Measurements from ENCODE around the gene GPHB5.
"Not testable (repeated sequence)": the region's sequence is repeated elsewhere in the genome, so short reads cannot be mapped to it uniquely, and the experiment has no call there.

Gene GPHB5, protein sequence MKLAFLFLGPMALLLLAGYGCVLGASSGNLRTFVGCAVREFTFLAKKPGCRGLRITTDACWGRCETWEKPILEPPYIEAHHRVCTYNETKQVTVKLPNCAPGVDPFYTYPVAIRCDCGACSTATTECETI
- 0 reads per million in 2 donors for total RNA-seq

DNA sequence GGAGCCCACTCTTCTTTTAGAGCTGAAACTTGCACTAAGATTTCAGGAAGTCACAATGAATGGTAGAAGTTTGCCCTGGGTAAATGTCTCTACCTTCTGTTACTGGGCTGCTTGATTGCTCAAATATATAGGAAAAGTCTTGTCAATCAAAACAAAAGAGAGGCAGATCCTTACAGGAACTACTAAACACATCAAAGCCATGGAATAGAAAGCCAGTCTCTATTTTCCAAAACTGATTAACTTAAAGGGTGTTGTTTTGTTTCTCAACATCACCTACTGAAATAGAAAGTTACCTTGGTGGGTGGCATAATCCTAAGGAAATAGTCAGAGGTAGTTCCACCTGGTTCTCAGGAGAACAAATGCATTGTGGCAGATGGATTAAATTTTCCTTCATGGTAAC is at the start of gene GPHB5:
TSS of gene GPHB5 (minus strand) at position 101 of the 400 bp plus-strand sequence. CDS start 1,086 bp downstream, outside the sequence.
- no peak for DNase-seq

DNA sequence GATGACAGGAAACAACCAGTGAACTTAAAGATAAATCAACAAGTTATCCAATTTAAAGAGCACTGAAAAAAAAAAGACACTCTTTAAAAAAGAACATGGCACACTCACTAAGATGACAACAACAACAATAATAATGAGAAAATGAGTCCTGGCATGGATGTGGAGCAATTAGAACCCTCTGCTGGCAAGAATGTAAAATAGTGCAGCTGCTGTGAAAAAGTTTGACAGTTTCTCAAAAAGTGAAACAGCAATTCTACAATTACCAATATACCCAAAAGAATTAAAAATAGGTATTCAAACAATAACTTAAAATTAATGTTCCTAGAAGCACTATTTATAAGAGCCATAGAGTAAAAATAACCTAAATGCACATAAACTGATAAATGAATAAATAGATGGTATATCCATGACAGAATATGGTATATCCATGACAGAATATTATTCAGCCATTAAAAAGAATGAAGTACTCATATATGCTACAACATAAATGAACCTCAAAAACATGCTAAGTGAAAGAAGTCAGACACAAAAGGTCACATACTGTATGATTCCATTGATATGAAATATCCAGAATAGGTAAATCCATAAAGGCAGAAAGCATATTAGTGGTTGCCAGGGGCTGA is 49.1 kb upstream of the GPHB5 start:
- no peak for DNase-seq

DNA sequence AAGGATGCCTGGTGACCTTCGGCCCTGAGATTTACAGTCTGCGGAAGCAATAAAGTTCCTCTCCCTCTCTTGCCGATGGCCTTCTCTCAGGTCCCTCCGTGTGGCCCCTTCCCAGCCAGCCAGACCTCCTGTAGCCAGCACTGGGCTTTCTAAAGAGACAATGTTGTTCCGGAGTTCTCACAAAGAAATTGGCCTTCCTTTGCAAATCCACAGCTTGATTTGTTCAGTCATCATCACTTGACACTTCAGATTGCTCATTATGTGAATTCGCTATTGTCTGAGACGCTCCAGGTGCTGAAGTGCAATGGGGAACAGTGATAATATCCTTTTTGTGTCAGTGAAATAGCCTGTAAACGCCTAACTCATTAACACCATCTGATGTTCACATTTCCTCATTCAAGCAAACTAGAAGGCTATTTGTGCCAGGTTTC is 43.7 kb upstream of the GPHB5 start:
- no peak for DNase-seq

DNA sequence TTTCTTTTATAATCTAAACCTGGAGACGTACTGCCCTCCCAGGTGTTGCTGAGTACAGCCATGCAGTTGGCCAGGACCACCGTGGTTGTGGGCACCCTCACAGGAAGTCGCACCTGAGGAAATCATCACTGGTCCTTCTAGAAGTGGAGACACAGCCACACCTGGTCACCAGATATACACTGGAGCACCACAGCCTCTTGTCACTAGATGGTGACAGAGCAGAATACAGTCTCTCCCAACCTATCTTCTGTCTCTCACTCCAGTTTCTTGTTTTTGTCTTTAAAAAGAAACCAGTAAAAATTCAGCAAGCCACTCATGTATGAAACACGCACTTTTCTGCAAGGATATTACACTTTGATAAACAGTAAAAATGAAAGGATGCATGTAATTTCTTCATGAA is 43.1 kb upstream of the GPHB5 start:
- no peak for DNase-seq

DNA sequence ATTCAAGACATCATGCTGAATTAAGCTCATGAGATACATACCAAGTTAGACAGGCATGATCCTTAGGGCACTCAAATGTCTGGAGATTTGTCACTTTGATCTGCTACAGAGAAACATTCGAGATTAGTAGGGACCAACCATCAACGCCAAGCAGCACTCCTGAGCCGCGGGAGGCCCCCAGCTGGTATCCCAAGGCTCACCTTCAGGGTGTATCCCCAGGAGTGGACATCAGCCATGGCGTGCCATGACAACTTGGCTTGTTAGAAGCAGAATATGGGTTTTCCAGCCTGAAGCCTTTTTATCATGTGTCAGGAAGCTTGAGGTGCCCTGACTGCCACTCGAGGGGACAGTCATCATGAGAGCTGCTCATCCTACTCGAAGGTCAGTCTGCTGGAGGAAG is 39.1 kb upstream of the GPHB5 start:
- no peak for DNase-seq

DNA sequence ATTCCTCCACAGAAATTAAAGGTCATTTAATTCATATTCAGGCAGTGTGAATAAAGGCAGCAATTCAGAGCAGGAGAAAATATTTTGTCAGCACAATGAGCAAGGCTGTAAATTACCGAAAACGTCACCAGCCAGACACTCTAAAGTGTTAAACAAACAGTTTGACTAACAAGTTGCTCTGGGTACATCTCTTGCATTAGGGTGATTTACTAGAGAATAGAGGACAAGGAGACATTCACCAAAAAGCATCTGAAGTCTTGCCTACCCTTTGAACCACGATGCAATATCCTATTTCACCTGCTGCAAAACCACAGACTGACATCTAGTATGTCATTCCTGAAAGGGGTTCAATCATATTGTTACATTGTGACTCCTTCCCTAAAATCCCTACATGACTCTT is 27.1 kb upstream of the GPHB5 start:
- no peak for DNase-seq

DNA sequence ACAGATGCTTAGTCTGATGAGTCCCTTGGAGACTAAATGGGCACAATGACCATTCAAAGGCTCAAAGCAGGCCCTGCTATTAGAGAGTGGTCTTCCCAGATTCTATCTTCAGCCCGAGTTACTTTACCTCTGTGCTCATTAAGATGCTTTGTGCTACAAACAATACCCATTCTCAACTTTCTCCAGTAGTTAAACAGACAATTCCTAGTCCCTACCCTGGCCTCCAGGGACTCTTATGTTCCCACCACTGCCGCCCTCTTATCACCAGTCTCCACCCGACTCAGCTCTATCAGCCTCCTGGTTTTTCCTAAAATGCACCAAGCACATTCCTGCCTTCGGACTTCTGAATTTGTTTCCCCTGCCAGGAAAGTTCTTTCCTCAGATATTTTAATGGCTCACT is 25.6 kb upstream of the GPHB5 start:
- DNase-seq, result no peak

DNA sequence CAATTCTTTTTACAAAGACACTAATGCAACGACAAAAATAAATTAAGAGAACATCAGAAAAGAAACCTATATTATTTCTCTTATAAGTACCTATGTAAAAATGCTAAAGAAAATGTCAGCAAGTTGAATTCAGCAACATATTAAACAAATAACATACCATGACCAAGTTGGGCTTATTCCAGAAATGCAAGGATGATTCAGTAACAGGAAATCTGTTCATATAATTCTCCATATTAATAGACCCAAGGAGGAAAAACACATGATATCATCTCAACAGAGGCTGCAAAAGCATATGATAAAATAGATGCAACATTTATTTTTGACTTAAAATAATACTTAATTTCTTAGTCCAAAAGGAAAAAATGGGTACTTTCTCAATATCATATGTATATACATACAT is 25.1 kb upstream of the GPHB5 start:
- DNase-seq, result no peak

DNA sequence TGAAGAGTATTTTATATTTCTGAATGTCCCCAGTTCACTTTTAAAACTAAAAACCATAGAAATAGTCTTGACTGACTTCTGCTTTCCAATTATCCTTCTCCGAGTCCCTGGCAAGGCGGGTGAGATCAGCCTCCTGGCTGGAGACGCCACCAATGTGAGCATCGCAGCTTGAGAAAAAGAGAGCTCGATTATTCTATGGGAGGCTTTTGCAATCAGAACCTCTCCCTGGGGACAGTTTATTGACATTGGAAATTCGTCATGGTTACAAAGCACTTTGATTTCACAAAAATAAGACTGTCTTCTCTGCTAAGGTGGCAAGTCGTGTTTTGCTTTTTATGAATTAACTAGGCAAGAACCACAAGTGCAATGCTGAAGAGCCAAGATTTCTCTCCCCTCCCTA is 23.6 kb upstream of the GPHB5 start:
- DNase-seq, result no peak

DNA sequence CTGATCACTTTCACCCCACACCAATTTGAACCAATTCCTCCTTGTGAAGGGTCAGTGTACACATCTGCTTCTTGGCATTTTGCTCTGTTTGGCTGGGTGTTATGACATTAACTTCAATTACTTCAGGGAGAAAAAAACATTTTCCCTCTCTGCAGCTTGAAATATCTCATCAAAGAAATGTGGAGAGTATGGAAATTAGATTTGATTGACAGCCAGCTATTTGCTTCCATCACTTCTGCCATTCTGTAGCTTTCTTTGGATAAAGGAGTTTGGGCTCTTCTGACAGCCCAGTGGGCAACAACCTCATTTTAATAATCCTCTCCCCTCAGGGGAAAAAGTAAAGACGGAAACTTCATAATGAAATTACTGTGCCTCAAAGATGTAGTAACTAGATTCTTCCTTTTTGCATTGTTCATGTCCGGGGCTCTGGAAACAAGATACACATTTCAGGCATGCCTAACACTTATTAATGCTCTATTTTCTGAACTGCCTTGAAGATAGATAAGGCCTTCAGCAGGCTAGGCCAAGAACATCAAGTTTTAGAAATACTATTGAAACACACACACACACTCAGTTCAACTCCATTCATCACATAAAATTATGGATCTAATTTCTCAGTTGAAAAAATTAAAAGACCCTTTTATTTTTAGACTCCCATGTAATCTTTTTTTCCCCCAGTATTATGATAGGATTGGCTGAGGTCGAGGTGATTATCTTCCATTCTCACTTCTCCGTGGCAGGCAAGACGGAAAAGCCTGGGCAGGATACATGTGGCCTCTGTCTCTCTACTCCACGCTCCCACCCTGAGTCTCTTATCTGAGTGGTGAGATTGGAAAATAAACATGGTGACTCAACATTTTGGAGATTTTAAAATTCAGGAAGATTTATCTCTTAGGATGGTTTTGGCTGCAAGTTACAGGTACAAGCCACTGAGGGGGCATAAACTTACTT is 10.3 kb upstream of the GPHB5 start:
- DNase-seq, result no peak

DNA sequence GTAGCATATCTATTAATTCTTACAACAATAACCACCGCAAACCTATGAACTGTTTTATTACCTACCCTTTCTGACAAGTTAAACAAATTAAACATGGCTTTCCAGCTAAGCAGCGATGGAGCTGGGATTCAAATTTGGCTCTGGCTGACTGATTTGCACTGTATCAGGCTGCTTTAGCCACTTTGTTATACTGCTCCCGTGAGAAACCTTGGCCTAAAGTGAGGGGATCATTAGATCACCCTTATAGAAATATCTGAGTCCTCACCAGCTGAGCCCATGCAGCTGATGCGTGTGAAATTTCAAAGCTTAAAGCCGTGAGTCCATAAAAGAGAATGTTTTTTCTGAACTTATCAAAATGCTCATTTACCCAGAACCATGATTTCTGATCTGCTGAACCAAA is 8.1 kb upstream of the GPHB5 start:
- no peak for DNase-seq

DNA sequence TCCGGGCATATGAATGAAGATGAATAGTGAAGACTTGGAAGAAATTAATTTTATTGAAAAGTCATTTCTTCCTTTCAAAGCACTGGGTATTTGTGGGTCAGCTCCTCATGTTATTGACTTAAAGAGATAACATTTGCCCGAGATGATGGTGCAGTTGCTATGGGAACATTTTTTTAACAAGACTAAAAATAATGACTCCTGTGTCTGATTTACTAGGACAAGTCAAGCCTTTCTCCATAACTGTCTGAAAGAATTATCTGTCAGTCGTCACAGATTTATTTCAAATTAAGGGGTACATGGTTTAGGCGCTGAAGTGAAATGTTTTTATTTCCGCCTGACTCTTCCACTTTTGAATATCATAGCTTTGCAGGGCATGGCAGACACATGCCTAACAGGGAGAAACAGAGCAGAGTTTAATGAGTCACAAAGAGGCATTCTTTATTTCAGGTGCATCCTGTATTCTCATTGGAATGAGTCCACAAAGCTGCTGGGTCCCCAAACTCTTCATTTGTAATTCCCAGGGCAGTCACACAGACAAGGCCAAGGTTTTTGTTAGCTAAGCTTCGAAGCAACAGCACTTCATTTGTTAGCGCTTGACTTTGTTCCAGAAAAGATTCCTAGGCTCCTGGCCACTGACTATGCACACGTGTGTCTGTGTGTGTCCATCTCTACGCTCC is 4.3 kb upstream of the GPHB5 start:
- DNase-seq, result no peak

DNA sequence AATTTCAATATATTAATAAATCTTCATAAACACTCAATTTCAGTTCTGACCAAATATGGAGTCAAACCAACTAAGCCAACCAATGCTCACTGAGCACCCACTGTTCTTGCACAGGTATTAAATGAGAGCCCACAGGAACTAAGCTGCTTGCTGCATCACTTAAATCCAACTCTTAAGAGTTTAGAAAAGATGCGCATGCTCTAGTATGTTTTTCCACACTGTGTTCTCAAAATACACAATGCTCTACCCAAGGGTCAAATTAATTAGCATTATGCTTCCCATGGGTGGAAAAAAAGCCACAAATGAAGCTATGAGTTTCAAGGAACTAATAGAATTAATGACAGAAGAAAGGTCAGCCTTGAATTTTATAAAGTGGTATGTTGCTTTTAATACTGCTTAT is 3.7 kb upstream of the GPHB5 start:
- DNase-seq, result no peak

DNA sequence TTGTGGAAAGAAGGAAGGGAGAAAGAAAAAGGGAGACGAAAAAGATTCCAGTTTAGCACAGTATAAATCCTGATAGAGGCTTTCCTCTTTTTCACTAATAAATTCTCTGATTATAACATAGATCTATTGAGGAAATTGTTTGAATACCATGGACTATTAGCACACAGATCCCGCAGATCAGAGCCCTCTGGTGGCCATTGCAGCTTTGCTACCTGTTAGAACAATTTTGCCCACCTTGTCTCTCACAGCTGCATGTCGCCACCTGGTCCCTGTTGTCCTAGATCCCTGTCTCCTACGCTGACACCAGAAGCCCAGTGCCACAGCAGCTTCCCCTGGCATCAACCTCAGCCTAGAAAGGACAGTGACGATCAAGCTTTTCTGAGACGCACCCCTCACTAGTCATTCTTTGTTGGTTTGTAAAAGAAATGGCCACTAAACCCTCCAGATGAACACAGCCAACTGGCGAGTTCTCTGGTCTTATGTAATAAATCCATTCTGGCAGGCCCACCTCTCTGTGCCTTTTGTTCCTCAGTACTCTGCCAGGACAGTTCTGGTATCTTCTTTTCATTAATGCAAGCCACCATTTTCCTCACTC is 9.9 kb downstream of the GPHB5 start:
- DNase-seq, result no peak

DNA sequence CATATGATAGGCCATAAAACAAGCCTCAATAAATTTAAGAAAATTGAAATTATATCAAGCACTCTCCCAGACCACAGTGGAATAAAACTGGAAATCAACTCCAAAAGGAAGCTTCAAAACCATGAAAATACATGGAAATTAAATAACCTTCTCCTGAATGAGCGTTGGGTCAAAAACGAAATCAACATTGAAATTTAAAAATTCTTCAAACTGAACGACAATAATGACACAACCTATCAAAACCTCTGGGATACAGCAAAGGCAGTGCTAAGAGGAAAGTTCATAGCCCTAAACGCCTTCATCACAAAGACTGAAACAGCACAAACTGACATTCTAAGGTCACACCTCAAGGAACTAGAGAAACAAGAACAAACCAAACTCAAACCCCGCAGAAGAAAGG is 14.3 kb downstream of the GPHB5 start:
- DNase-seq, result not testable (repeated sequence)

DNA sequence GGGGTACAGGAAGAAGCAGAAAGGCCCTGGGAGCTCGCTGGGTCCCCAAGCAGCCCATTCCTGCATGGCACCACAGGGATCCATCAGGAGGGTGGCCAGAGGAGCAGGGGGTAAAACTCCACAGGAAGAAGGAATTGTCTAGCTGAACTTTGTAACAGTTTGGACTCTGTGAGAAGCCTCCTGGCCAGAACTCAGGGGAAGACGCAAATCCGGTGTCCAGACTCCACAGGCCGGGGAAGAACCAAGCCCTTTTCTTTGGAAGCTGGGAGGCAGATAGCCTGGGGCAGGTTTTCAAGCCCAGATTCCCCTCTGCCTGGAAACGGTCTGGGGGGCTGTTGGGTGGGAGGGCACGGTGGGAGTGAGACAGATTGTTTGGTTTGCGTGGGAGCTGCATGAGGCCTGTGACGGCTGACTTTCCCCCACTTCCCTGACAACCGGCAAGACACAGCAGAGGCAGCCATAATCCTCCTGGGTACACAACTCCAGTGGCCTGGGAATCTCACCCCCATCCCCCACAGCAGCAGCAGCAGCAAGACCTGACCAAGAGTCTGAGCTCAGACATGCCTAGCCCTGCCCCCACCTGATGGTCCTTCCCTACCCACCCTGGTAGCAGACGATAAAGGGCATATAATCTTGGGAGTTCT is 16.7 kb downstream of the GPHB5 start:
- DNase-seq, result no peak

DNA sequence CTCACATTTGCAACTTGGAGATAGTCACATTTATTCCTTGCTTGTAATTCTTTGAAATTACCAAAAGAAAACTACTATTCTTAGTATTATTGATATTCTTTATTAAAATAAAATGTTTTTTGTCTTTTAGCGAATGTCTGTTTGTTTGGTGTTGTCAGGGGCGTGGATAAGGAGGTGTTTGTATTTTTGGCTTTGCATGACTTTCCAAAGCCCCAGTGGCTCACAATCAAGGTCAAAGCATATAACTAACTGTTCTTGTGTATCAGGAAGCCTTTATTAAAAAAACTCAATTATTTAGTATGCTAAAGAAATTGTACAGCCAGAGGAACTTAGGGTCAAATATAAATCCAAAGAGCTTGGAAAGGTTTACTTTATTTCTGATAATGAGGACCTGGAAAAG is 17.9 kb downstream of the GPHB5 start:
- DNase-seq, result no peak

DNA sequence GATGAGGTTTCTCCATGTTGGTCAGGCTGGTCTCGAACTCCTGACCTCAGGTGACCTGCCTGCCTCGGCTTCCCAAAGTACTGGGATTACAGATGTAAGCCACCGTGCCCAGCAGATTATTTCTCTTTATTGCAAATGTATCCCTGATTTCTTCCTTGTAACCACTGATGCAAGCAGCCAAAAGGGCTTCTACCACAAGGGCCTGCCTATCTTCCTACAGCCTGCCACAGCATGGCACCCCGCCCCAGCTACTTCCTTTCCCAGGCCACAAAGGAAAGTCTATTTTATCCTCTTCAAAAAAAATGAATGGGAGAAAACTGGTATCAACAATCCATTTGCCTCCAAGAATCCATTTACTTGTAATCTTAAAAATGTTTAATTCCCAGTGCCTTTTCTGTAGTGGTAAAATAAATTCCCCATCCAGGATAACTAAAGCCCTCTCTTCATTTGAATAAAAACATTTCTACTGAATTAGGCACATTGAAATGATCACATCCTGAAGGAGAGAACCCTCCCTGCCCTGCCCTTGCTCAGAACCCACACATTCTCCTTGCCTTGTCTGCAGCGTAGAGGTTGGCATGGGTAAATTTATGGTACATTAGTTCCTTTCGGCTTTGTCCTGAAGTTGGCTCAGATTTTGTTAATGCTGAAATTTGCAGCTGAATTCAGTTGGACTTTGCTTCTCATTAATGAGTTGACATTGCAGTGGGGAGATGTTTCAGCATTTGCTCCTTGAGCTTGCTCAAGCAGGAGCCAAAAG is 19.2 kb downstream of the GPHB5 start:
- no peak for DNase-seq

DNA sequence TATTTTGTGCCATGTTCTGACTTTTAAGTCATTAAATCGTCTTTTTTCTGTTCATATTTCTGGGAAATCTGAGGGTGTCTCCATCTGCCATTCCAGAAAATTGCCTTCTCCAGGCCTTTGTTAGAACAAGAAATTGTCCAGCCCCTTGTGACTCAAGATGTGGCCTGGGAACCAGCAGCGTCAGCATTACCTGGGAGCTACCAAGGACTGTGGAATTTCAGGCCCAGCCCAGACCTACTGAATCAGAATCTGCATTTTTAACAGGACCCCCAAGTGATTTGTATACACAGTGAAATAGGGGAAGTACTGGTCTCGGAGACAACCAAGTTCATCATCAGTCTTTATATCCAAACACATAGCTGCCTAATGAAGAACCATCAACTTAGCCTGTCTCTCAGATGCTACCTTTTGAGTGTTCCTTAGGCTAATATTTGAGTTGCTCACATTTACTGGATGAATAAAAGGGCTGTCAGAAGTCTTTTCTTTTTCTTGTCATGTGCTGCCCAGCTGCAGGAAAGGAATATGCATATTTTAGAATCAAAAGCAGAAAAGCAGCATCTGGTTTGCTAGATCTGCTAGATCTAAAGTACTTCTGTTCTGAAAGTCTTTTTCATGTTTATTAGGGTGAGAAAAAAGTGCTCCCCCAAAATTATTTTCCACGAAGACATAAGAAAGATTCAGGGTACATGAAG is 21.2 kb downstream of the GPHB5 start:
- no peak for DNase-seq

DNA sequence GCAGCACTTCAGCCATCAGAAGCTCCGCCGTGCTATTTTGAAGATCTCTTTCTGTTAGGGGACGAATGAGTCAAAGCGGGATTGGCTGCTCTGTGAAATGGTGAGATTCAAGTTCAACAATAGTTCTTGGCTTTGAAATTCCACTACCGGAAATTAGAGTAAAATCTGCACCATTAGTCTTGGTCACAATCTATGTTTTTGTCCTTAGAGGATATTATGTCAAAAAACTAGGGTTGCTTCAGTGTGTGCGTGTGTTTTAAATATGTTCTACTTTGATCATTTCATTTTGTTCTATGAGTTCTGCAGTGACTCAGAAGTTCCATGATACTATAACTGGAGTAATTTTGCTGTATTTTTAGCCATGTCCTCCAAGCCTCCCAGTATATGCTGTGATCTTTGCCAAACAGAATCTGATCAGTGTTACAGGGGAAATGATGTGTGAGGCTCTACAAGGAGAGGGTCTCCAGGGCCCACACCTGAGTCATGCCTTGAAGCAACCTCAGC is 22.6 kb downstream of the GPHB5 start:
- peak in 1 of 5 experiments; percentile 49 for DNase-seq

DNA sequence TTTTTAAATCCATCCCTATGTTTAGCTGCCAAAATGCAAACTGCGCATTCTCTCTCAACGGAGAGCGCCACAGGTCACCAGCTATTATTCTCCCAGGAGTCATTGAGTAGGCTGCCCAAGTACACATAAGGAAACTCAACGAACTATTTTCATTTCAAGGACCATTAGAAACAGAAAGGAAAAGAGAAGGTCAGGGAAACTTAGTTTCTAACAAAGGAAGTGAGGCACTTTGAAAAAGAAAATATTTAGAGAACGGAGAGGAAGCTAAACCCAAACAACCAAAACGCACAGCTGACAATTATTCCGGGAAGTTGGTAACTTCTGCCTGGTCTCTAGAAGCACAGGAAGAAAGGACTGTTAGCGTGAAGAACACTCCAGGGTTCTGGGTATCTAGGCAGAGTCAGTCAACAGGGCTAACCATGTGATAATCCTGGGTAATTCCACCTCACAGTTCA is 23.5 kb downstream of the GPHB5 start:
- DNase-seq, result no peak
